ENCODE measurements around the gene USP9Y. TPM values are rescaled to one million over a fixed set of nuclear protein-coding genes. Genes with fewer than 3 reads are reported as not detected.

USP9Y gene
- total RNA-seq, 1 donor from 2014 or later: not detected

GRCh38 chrY:12756021-12756420 lies 55.0 kb downstream of the USP9Y start:
- Histone ChIP-seq H3K27ac (no peak overlapping the region), H3K79me2 (ENCODE audit: low read depth) (no peaks in the 10 kb centered on the region), H2AFZ (replicated peaks) (no peak overlapping the region), H3F3A (ENCODE audit: low read depth) (no peaks in the 10 kb centered on the region), H3K36me3 (no peaks in the 10 kb centered on the region), H3K27me3 (no peaks in the 10 kb centered on the region), H3K9me3 (ENCODE audit: low read depth) (no peaks in the 10 kb centered on the region), H4K20me1 (ENCODE audit: low read depth) (no peaks in the 10 kb centered on the region), H3K4me2 (no peak overlapping the region), H3K4me1 (no peaks in the 10 kb centered on the region), H3K9ac (no peak overlapping the region), H3K4me3 (no peak overlapping the region)
- TF ChIP-seq EZH2 (IDR thresholded peaks at IDR 0.05) (no peak), EZH2phosphoT487 (IDR thresholded peaks at IDR 0.05) (no peak), CTCF (IDR thresholded peaks at IDR 0.05) (no peak)
- no peaks in the 10 kb centered on the region for H3K36me3 Mint-ChIP-seq
- no peak overlapping the region for H3K27ac Mint-ChIP-seq
- H3K9me3 Mint-ChIP-seq: no peaks in the 10 kb centered on the region
- no peaks in the 10 kb centered on the region for H3K27me3 Mint-ChIP-seq (ENCODE audit: insufficient read depth, low read depth)
- no peak overlapping the region for H3K4me3 Mint-ChIP-seq
- H3K4me1 Mint-ChIP-seq: no peaks in the 10 kb centered on the region
- DNase-seq (ENCODE audit: low spot score): no peak

DNA sequence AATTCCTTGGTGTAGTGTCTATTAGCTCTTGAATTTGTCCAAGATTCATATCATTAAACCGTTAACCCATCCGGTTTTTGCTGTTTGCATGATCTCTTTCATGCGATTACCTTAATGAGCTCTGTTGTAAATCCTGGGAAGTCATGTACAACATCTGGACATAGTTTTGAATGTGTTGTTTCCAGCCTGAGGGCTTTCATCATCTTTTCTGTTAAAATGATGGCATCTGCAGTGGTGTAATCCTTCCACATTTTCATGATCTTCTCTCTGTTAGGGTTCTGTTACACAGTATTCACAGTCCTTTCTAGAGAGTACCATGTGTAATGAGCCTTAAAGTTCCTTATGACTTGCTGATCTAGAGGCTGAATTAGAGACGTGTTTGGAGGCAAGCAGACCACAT lies 64.9 kb downstream of the USP9Y start:
- DNase-seq (ENCODE audit: low spot score): no peak
- no peaks in the 10 kb centered on the region for H3F3A ChIP-seq (ENCODE audit: low read depth)

DNA sequence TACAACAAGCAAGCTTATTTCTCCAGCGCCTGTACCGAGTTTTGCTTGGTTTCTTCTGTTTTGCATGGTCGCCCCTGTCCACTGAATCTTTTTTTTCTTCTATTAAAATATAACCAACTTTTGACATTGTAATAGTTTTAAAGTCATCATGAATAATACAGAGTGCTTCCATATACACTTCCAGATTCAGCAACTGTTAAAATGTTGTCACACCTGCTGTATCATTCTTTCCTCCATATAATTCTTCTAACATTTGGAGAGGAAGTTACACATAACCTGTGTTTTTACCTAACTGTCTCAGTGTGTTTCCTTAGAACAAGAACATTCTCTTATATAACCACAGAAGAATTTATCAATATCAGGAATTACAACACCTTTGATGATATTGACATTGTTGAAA lies 83.5 kb downstream of the USP9Y start:
- no peak overlapping the region for H3K4me2 ChIP-seq
- H4K20me1 ChIP-seq (ENCODE audit: low read depth): no peaks in the 10 kb centered on the region
- no peaks in the 10 kb centered on the region for H3K79me2 ChIP-seq (ENCODE audit: low read depth)
- no peaks in the 10 kb centered on the region for H3K36me3 ChIP-seq
- no peak for DNase-seq (ENCODE audit: low spot score)
- H3F3A ChIP-seq (ENCODE audit: low read depth): no peaks in the 10 kb centered on the region
- H3K27me3 Mint-ChIP-seq (ENCODE audit: insufficient read depth, low read depth): no peaks in the 10 kb centered on the region
- no peaks in the 10 kb centered on the region for H3K4me1 ChIP-seq
- H3K27ac Mint-ChIP-seq: no peak overlapping the region
- H3K4me3 Mint-ChIP-seq: no peak overlapping the region
- H3K27ac ChIP-seq: no peak overlapping the region
- H3K36me3 Mint-ChIP-seq: no peaks in the 10 kb centered on the region
- no peaks in the 10 kb centered on the region for H3K27me3 ChIP-seq
- H3K9me3 ChIP-seq (ENCODE audit: low read depth): no peaks in the 10 kb centered on the region
- H3K4me1 Mint-ChIP-seq: no peaks in the 10 kb centered on the region
- no peak overlapping the region for H2AFZ ChIP-seq (replicated peaks)
- H3K9me3 Mint-ChIP-seq: no peaks in the 10 kb centered on the region
- H3K9ac ChIP-seq: no peak overlapping the region
- TF ChIP-seq CTCF (IDR thresholded peaks at IDR 0.05): no peak
- no peak for TF ChIP-seq EZH2phosphoT487 (IDR thresholded peaks at IDR 0.05)
- no peak for TF ChIP-seq EZH2 (IDR thresholded peaks at IDR 0.05)
- no peak overlapping the region for H3K4me3 ChIP-seq

More for the DNA sequence above, 64.9 kb downstream of the USP9Y start:
- no peak overlapping the region for H3K4me2 ChIP-seq
- no peak overlapping the region for H3K4me3 ChIP-seq
- Mint-ChIP-seq H3K27ac (no peak overlapping the region), H3K4me1 (no peaks in the 10 kb centered on the region), H3K27me3 (ENCODE audit: insufficient read depth, low read depth) (no peaks in the 10 kb centered on the region), H3K9me3 (no peaks in the 10 kb centered on the region), H3K4me3 (no peak overlapping the region), H3K36me3 (no peaks in the 10 kb centered on the region)
- H2AFZ ChIP-seq (replicated peaks): no peak overlapping the region
- no peaks in the 10 kb centered on the region for H3K4me1 ChIP-seq
- no peaks in the 10 kb centered on the region for H3K36me3 ChIP-seq
- no peaks in the 10 kb centered on the region for H3K27me3 ChIP-seq
- H3K9ac ChIP-seq: no peak overlapping the region
- no peak overlapping the region for H3K27ac ChIP-seq
- no peaks in the 10 kb centered on the region for H3K9me3 ChIP-seq (ENCODE audit: low read depth)
- H3K79me2 ChIP-seq (ENCODE audit: low read depth): no peaks in the 10 kb centered on the region
- no peak for TF ChIP-seq EZH2phosphoT487 (IDR thresholded peaks at IDR 0.05)
- TF ChIP-seq CTCF (IDR thresholded peaks at IDR 0.05): no peak
- TF ChIP-seq EZH2 (IDR thresholded peaks at IDR 0.05): no peak
- H4K20me1 ChIP-seq (ENCODE audit: low read depth): no peaks in the 10 kb centered on the region
